HUES64 (cell line): Measurements from ENCODE around the gene IL17RD.

Experiments used
- H3K27ac ChIP-seq: 2 replicates; pipeline ENCODE4 v1.7.0; 2013; ENCODE audit warnings: low read depth, low read length, inconsistent platforms
- H3K27me3 ChIP-seq: 2 replicates; pipeline ENCODE4 v1.6.1; 2013; ENCODE audit warnings: mild to moderate bottlenecking, low read length; ENCODE audit not compliant: insufficient read depth
- H3K36me3 ChIP-seq: 2 replicates; pipeline ENCODE4 v1.6.1; 2013; ENCODE audit warnings: mild to moderate bottlenecking, low read length; ENCODE audit not compliant: insufficient read depth
- H3K4me1 ChIP-seq: 2 replicates; pipeline ENCODE4 v1.6.1; 2013; ENCODE audit warnings: mild to moderate bottlenecking, low read length, moderate library complexity; ENCODE audit not compliant: insufficient read depth
- H3K4me3 ChIP-seq: 2 replicates; pipeline ENCODE4 v1.5.1; 2013; ENCODE audit warnings: mild to moderate bottlenecking, low read length, moderate library complexity
- H3K9ac ChIP-seq: 2 replicates; pipeline ENCODE4 v1.6.1; 2013; ENCODE audit warnings: mild to moderate bottlenecking, low read depth, low read length
- H3K9me3 ChIP-seq: 2 replicates; pipeline ENCODE4 v1.6.1; 2013; ENCODE audit warnings: low read depth, low read length; ENCODE audit not compliant: insufficient read depth
- WGBS: fragments of 150-250, 120-280 bp; methylation state at CpG from one replicate; pipeline ENCODE4 v1.1.7; 2013; ENCODE audit warnings: missing lambda C conversion rate; 5-methylcytosine and 5-hydroxymethylcytosine counted together

The IL17RD gene

DNA sequence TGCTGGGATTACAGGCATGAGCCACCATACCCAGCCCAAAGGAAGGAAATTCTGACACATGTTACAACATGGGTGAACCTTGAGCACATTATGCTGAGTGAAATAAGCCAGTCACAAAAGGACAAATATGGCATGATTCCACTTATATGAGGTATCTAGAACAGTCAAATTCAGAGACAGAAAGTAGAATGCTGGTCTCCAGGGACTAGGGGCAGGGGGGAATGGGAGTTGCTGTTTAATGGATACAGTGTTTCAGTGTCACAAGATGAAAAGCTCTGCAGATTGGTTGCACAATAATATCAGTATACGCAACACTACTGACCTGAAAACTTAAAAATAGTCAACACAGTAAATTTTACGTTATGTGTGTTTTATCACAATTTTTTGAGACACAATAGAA, 100.6 kb downstream of the IL17RD start:
- H3K4me3 ChIP-seq = no peak overlapping the region
- peaks cover 32% of the 10 kb centered on the region; the same call in 1 of the 2 replicates for H3K4me1 ChIP-seq
- no peaks in the 10 kb centered on the region for H3K36me3 ChIP-seq
- WGBS = 100% methylated on average over 2 of the region's 2 CpGs
- H3K27me3 ChIP-seq = no peaks in the 10 kb centered on the region
- H3K27ac ChIP-seq = no peak overlapping the region
- H3K9me3 ChIP-seq = no peaks in the 10 kb centered on the region
- H3K9ac ChIP-seq = no peak overlapping the region

DNA sequence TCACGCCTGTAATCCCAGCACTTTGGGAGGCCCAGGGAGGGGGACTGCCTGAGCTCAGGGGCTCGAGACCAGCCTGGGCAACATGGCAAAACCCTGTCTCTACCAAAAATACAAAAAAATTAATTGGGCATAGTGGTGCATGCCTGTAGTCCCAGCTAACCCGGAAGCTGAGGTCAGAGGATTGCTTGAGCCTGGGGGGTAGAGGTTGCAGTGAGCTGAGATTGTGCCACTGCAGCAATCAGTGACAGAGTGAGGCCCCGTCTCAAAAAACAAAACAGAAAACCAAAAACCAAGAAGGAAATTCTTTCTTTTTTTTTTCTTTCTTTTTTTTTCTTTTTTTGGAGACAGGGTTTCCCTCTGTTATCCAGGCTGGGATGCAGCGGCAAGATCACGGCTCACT, 101.2 kb downstream of the IL17RD start:
- H3K9ac ChIP-seq = no peak overlapping the region
- H3K27ac ChIP-seq = no peak overlapping the region
- WGBS = 86% methylated on average over 6 of the region's 6 CpGs
- H3K4me1 ChIP-seq = peaks cover 32% of the 10 kb centered on the region; the same call in 1 of the 2 replicates
- no peaks in the 10 kb centered on the region for H3K27me3 ChIP-seq
- H3K4me3 ChIP-seq = no peak overlapping the region
- H3K36me3 ChIP-seq = no peaks in the 10 kb centered on the region
- no peaks in the 10 kb centered on the region for H3K9me3 ChIP-seq

DNA sequence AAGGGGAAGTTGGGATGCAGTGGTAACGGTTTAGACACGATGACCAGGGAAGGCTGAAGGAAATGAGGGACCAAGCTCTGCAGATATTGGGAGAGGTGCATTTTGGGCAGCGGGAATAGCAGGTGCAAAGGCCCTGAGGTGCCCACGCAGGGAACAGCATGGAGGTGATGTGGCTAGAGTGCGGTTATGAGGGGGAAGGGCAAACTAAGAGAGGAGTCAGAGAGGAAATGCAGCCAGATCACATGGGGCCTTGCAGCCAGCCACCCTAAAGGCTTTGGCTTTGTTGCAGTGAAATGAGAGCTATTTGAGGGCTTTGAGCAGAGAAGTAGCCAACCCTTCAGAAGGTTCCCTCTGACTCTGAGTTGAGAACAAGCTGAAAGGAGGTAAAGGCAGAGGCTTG, 102.1 kb downstream of the IL17RD start:
- Histone ChIP-seq H3K27me3 (no peaks in the 10 kb centered on the region), H3K9me3 (no peaks in the 10 kb centered on the region), H3K4me1 (peaks cover 25% of the 10 kb centered on the region; the same call in 1 of the 2 replicates), H3K36me3 (no peaks in the 10 kb centered on the region), H3K27ac (no peak overlapping the region), H3K4me3 (no peak overlapping the region), H3K9ac (no peak overlapping the region)
- 92% methylated on average over 5 of the region's 5 CpGs for WGBS

GRCh38 chr3:57062101-57062631, 103.0 kb downstream of the IL17RD start:
- Histone ChIP-seq H3K4me3 (no peak overlapping the region), H3K9me3 (no peaks in the 10 kb centered on the region), H3K4me1 (peaks cover 25% of the 10 kb centered on the region; the same call in 1 of the 2 replicates), H3K27me3 (no peaks in the 10 kb centered on the region), H3K36me3 (no peaks in the 10 kb centered on the region), H3K27ac (peak overlapping the region; percentile 62), H3K9ac (peak overlapping the region; percentile 55)
- 65% methylated on average over 9 of the region's 9 CpGs for WGBS

GRCh38 chr3:57061556-57061955, 103.6 kb downstream of the IL17RD start:
- no peaks in the 10 kb centered on the region for H3K27me3 ChIP-seq
- H3K27ac ChIP-seq = peak overlapping the region; percentile 62; the same call in 1 of the 2 replicates
- no peak overlapping the region for H3K9ac ChIP-seq
- WGBS = 94% methylated on average over 3 of the region's 3 CpGs
- H3K9me3 ChIP-seq = no peaks in the 10 kb centered on the region
- no peak overlapping the region for H3K4me3 ChIP-seq
- H3K4me1 ChIP-seq = peaks cover 25% of the 10 kb centered on the region; the same call in 1 of the 2 replicates
- no peaks in the 10 kb centered on the region for H3K36me3 ChIP-seq

DNA sequence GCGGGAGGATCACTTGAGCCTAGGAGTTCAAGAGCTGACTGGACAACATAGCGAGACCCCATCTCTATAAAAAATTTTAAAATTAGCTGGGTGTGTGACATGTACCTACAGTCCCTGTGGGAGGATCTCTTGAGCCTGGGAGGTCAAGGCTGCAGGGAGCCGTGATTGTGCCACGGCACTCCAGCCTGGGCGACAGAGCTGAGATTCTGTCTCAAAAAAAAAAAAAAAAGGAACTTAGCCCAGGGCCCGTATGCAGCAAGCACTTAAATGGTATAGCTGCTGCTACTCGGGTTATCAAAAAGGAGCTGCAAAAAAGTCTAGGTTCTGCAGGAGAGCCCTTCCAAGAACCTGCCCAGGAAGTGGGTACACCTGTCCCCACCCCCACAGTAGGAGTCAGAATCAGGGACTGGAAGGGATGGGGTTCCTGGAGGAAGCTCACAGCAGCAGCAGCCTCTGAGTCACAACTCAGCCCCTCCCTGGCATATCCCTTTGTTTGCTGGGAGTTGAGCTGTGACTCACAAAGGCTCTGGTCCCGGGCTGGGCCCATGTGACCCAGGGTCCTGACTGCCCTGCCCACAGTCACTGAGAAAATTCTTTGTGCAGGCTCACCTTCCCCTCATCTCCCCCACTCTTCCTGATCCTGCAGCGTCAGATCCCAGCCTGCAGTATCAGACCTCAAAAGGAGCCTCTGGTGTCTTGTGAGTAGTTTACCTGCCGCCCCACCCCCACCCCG, 104.9 kb downstream of the IL17RD start, which contains the start of gene SPATA12:
SPATA12 (plus strand) TSS at position 576 of the 733 bp plus-strand sequence. CDS start 13,031 bp downstream, outside the sequence.
- Histone ChIP-seq H3K27me3 (no peaks in the 10 kb centered on the region), H3K4me1 (peaks cover 25% of the 10 kb centered on the region; the same call in 1 of the 2 replicates), H3K9me3 (no peaks in the 10 kb centered on the region), H3K36me3 (no peaks in the 10 kb centered on the region), H3K9ac (peak within 1 kb of the TSS; percentile 74), H3K4me3 (no peak within 1 kb of the TSS), H3K27ac (peak within 1 kb of the TSS; percentile 82)
- 47% methylated on average over 10 of the region's 11 CpGs for WGBS

- 88% methylated on average over 3 of the region's 3 CpGs for WGBS
- no peak overlapping the region for H3K9ac ChIP-seq
- no peaks in the 10 kb centered on the region for H3K9me3 ChIP-seq
- H3K36me3 ChIP-seq = no peaks in the 10 kb centered on the region
- H3K4me3 ChIP-seq = no peak overlapping the region
- H3K4me1 ChIP-seq = peaks cover 25% of the 10 kb centered on the region; the same call in 1 of the 2 replicates
- no peaks in the 10 kb centered on the region for H3K27me3 ChIP-seq
- H3K27ac ChIP-seq = no peak overlapping the region
Measured at GRCh38 chr3:57059411-57059810, 105.7 kb downstream of the IL17RD start.

DNA sequence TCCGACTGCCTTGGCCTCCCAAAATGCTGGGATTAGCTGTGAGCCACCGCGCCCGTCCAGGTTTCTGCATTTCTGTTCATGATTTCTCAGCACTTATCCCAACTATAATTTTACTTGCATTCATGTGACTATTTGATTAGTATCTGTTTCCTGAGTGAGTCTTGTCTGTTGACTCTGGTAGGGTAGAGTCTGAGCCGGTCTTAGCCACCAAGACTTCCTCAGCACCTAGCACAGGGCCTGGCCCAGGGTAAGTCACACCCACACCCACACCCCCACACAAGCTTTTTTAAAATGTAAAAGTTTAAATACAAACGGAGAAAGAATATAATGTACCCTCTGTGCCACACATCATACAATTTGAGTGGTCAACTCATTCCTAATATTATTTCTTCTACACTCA, 107.8 kb downstream of the IL17RD start:
- Histone ChIP-seq H3K36me3 (no peaks in the 10 kb centered on the region), H3K27me3 (no peaks in the 10 kb centered on the region), H3K9ac (no peak overlapping the region), H3K4me1 (peaks cover 19% of the 10 kb centered on the region; the same call in 1 of the 2 replicates), H3K27ac (no peak overlapping the region), H3K9me3 (no peaks in the 10 kb centered on the region), H3K4me3 (no peak overlapping the region)
- 93% methylated on average over 5 of the region's 6 CpGs for WGBS

DNA sequence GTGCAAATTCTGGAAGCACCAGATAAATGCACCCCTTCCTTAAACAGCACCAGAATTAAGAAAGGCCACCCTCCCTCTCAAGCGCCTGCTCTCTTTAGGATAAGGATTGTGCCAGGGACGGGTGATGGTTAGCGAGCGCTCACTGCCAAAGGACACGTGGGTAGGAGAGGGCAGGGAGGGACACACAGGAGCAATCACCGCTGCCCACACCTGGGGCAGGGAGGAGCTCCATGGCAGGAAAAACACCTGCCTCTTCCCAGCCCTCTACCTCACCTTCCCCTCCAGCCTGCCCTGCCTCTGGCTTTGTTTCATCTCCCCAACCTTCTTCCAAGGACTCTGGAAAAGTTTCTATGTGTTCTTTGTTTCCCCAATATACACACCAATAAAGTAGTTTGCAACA, 112.0 kb downstream of the IL17RD start:
- 92% methylated on average over 6 of the region's 6 CpGs for WGBS
- no peaks in the 10 kb centered on the region for H3K36me3 ChIP-seq
- no peaks in the 10 kb centered on the region for H3K9me3 ChIP-seq
- no peak overlapping the region for H3K9ac ChIP-seq
- H3K27me3 ChIP-seq = no peaks in the 10 kb centered on the region
- H3K4me3 ChIP-seq = no peak overlapping the region
- no peaks in the 10 kb centered on the region for H3K4me1 ChIP-seq
- no peak overlapping the region for H3K27ac ChIP-seq

DNA sequence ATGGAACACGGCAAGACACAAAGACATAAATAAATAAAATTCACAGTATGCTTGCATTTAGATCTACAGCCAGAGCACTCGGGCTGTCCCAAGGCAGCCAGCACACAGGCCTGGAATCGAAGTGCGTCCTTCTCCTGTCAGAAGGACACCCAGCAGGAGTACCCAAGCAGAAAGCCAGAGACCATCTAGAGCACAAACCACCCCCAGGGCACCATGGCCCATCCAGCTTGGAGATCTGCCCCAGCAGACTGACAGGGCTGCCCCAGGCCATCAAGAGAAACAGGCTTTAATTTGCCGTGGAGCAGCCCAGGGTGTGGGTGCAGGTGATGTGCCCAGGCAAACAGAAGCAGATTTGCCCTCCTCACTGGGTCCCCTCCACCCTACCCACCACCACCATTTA, 112.5 kb downstream of the IL17RD start:
- no peak overlapping the region for H3K4me3 ChIP-seq
- no peak overlapping the region for H3K27ac ChIP-seq
- WGBS = 91% methylated on average over 5 of the region's 5 CpGs
- no peaks in the 10 kb centered on the region for H3K4me1 ChIP-seq
- no peaks in the 10 kb centered on the region for H3K36me3 ChIP-seq
- H3K9ac ChIP-seq = no peak overlapping the region
- no peaks in the 10 kb centered on the region for H3K9me3 ChIP-seq
- no peaks in the 10 kb centered on the region for H3K27me3 ChIP-seq

GRCh38 chr3:57048728-57049127, 116.4 kb downstream of the IL17RD start:
- WGBS = 88% methylated on average over 4 of the region's 4 CpGs
- Histone ChIP-seq H3K27me3 (no peaks in the 10 kb centered on the region), H3K9ac (no peak overlapping the region)

More at GRCh38 chr3:57048728-57049127, 116.4 kb downstream of the IL17RD start:
- no peak overlapping the region for H3K4me3 ChIP-seq
- H3K36me3 ChIP-seq = no peaks in the 10 kb centered on the region
- peaks cover 5% of the 10 kb centered on the region; the same call in 1 of the 2 replicates for H3K4me1 ChIP-seq
- H3K9me3 ChIP-seq = no peaks in the 10 kb centered on the region
- no peak overlapping the region for H3K27ac ChIP-seq
